Stimulated activated CD8-positive, alpha-beta memory T cell treated with anti-CD3 and anti-CD28 coated beads, Interleukin-12 subunit alpha, Interleukin-12 subunit beta, amount 100 ng/mL, for 24 hours (primary cell): ENCODE results near the gene OTULIN.
A peak's percentile ranks its signal among the peaks of the same experiment; 100 is the strongest.

Source experiments
- DNase-seq: peaks from one replicate; pipeline ENCODE4 v3.0.0-alpha.2; 2020; ENCODE audit errors: extremely low read depth

Gene OTULIN

GRCh38 chr5:14664270-14665100 is at the start of gene OTULIN:
OTULIN (plus strand) TSS chr5:14664718; CDS start chr5:14664826, 108 bp downstream.
- DNase-seq: peak; percentile 78

DNA sequence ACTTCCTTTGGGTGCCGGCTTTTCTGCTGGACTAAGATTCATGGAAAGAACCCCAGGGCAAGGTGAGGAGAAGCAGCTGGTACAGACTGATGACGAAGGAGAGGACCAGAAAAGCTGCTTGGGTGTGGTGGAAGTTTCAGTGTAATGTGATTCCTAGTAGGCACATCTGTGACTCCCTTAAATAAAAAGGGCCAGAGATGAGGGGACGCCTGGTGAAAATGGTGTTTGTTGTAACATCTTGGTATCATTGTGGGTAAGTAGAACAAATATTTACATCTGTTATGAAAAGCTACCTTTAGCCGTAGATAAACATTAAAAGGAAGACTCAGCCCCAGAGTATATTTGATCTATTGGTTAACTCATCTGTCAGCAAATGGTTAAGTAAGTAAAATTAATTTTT is 49.2 kb upstream of the OTULIN start:
- no peak for DNase-seq

GRCh38 chr5:14617441-14617840 is 47.1 kb upstream of the OTULIN start:
- no peak for DNase-seq

DNA sequence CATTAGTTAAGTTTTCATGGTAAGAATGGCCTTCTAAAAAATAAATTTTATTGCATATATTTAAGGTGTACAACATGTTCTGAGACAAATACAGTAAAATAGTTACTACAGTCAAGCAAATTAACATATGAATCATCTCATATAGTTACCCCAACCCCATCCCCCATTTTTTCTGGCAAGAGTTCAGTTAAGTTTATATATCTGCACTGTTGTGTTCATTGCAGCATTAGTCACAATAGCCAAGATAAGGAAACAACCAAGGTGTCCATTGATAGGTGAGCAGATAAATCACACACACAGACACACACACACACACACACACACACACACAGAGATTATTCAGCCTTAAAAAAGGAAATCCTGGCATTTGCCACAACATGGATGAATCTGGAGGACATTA is 37.2 kb upstream of the OTULIN start:
- DNase-seq: no peak

DNA sequence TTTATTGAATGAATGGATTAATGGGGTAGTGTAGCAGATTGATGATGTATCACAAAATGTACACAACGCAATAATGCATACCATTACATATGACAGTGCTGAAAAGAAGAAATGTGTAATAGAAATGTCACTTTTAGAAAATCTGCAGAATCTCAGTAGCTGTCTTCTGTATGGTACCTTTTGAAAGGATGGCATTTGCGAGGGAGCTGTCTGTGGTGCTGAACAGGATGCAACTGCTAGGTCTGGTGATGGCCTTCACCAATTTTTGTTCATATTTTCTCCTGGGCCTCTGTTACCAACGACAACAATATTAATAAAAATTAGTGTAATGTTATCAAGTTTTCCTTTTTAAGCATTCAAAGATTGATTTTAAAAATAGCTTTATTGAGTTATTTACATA is 36.2 kb upstream of the OTULIN start:
- DNase-seq: peak; percentile 14

DNA sequence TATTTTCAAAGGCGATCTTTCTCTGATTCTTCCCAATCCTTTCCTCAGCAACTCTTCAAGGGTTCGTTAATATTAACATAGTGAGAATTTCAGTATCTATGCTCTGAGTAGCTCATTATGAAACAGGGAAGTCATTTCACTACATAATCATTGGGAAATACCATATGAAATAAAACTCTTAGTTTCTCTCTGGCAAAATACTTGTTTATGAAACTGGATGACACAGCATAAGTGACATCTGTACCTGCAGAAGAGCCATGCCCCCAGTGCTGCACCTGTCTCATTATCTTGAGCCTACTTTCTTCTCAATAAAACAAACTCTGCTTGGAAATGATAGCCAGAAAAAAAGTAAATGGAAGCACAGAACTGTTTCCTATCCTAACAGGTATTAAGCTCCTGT is 33.8 kb upstream of the OTULIN start:
- DNase-seq: no peak

- no peak for DNase-seq
Measured at GRCh38 chr5:14635656-14636055, 28.9 kb upstream of the OTULIN start.

DNA sequence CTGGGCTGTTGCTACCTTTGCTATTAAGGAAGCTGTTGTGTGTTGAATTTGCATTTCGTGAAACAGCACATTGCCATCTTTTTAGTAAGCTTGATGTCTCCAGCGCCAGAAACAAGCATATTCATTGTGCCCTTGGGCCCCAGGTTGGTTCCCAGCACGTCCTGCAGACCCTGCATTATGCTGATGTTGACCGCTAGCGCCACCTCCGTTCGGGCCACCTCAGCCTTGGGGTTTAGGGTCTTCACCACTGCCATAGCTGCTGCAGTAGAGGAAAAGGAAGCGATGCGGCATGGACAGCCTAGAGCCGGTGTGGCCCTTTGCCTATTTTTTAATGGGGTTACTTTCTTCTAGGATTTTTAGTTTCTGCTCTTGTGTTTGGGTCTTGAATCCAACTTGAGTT is 23.8 kb upstream of the OTULIN start:
- DNase-seq: no peak

DNA sequence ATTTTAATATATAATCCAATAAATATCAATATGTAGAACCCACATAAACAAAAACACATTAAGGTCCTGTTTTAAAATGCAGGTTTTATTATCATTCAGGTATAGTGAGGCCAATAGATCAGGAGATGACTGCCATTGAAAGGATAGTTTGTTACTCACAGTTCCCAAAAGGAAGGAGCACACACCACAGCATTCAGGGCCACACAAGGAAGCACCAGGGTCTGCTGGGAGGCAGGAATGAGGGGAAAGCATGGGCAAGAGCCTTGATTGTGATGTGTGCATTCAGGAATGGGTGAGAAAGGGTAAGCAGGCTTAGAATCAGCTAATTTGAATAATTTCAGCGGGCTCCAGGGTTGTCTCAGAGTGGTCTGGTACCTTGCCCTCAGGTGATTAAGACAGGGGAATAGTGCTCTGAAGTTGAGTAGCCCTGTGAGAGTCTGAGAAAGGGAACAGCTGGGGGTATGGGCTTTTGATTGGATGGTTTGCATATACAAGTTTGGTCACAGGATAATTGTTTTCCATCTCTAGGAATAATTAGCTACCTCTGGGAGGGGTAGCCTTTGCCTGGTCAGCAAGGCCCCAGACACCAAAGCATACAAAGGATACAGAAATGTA is 19.8 kb upstream of the OTULIN start:
- no peak for DNase-seq

GRCh38 chr5:14650052-14650451 is 14.5 kb upstream of the OTULIN start:
- DNase-seq: no peak

- no peak for DNase-seq
Measured at GRCh38 chr5:14655146-14655741, 9.3 kb upstream of the OTULIN start.

DNA sequence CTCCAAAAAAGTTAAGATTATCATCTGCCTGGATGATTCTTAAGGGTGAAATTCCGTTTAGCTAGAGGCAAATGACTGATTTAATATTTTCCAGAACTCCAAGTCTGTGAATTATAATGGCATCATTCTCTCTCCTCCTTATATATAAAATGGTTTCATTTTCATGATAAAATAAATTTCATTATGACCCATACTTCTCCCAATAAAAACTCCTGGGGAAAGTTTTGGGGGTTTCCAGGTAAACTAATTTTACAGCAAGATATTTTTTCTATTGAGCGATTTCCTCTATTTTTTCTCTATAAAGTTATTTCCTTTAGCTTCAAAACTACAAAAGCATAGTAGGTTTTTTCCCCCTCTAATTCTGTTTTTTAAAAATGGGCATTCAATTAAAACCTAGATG is 7.6 kb upstream of the OTULIN start:
- no peak for DNase-seq

DNA sequence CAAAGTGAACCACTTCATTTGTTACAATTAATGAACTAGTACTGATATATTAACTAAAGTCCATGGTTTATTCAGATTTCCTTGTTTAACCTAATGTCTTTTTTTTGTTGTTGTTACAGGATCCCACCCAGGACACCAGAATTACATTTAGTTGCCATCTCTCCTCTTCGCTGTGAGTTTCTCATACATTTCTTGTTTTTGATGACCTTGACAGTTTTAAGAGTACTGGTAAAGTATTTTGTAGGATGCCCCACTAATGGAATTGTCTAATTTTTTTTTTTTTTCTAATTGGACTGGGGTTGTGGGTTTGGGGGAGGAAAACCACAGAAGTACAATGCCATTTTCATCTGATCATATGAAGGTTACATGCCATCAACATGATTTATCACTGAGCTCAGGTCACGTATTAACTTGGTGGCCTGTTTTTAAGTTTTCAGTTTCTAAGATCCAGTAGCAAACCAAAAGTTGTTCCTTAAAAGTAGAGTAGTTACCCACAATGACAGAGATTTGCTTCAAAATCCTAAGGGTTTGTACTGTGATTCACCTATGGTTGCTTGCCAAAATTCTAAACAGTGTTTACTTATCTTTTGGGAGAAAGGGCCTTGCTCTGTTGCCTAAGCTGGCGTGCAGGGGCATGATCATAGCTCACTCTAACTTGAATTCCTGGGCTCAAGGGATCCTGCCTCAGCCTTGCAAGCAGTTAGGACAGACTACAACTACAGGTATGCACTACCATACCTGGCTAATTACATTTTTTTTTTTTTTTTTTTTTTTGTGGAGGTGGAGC is 4.5 kb upstream of the OTULIN start:
- DNase-seq: no peak

- DNase-seq: no peak
Measured at GRCh38 chr5:14660833-14661232, 3.7 kb upstream of the OTULIN start.

DNA sequence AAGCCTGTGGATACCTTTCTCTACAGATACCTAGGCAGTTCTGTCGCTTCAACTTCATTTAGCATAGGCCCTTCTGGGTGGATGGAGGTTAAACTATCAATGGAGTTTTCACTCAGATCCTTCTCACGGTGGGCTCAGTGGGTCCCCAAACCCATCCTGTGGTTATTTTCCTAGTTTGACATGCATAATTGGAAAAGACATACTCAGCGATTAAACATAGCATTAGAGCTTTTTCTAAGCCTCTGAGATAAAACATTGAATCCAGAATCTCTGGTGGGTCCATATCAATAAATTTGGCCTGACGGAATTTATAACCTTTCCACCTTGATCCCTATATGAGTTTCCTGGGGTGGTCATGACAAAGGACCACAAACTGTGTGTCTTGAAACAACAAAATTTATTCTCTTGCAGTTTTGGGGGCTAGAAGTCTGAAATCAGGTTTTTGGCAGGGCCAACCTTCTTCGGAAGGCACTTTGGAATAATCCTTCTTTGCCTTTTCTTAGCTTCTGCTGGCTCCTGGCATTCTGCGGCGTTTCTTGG is 1.7 kb upstream of the OTULIN start:
- DNase-seq: no peak

- no peak for DNase-seq
Measured at GRCh38 chr5:14663734-14664269, 716 bp upstream of the OTULIN start.

GRCh38 chr5:14665101-14665822 is 744 bp downstream of the OTULIN start:
- no peak for DNase-seq

DNA sequence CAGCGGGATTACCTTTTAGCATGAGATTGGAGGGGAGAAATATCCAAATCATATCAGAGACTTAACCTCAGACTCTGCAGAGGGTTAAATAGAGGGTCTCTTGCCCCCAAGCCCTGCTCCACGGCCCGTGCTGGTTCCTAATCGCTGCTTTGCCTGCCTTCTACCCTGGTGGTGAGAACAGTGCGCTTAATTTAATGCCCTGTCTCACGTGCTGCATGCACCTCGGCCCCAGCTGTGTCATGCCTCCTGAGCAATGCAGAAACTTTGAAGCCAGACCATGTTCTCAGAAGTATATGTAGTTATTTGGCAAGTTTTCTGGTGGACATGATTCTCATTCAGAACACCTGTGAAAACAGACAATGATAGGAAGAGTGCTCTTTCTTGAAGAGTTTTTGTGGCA is 1.4 kb downstream of the OTULIN start:
- no peak for DNase-seq

- no peak for DNase-seq
Measured at GRCh38 chr5:14666357-14666756, 1.8 kb downstream of the OTULIN start.

GRCh38 chr5:14667290-14667689 is 2.8 kb downstream of the OTULIN start:
- no peak for DNase-seq

GRCh38 chr5:14667770-14668169 is 3.3 kb downstream of the OTULIN start:
- no peak for DNase-seq
